Anterior cingulate cortex (tissue), 58 donors: Measurements from ENCODE around the gene SNX27.
A peak's percentile ranks its signal among the peaks of the same experiment; 100 is the strongest.
"Not testable (repeated sequence)": the region's sequence is repeated elsewhere in the genome, so short reads cannot be mapped to it uniquely, and the experiment has no call there.

Source experiments
- DNase-seq, 58 donors: peaks; one replicate each; lab custom pipeline; 2025; lab: John Stamatoyannopoulos, UW

SNX27 gene

DNA sequence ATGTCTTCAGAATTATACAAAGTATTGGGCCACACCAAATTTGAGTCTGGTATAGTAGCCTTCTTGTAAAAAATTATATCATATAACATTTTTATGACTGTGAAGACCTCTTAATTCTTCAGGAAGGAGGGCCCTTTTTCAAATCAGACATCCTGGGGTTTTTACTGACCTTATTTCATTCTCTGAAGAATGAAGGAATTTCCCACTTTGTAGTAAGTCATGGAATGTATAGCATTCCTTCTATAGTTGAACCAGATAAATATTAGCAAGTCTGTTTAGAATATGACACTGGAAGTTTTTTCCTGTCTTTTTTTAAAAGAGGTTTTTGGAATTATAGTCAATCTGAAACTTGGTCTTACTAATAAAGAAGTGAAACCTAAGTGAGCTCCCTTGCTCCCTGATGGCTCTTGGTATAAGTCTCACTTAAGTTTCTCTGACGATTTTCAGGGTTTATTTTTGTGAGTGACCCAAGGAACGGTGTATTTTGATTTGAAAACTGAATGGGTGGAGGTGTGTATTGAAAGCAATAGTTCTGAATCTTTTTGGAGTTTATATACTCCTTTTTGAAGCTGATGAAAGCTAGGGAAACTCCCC is 23.7 kb downstream of the SNX27 start:
- no peak for DNase-seq

DNA sequence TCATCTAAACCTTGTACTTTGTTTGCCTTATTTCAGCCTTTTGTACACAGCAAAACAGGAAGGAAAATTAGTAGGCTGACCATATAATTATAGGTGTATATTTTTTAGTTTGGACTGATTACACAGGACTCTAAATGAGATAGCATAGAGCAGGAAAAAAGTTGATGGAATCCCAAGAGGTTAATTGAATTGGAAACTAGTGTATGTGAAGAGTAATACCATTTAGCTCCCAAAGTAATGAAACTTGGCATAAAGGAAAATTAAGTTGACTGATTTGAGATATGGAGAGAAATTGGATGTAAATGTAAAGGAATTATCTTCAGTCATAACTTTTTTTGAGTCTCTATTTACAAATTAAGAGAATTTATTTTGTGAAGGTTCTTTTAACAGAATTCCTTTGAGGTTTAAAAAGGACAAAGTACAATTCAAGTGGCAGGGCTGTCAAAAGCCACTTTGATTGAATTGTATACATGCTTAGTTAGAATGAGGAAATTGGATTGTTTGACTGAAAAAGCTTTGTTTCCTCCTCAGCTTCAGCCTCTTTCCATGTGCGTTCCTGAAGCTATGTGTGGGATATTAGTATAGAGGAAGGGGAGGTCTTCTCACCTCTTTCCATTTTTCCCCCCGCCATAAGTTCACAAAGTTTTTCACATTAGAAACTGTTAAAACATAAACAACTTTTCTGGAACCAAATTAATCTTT is 26.4 kb downstream of the SNX27 start:
- DNase-seq: no peak

DNA sequence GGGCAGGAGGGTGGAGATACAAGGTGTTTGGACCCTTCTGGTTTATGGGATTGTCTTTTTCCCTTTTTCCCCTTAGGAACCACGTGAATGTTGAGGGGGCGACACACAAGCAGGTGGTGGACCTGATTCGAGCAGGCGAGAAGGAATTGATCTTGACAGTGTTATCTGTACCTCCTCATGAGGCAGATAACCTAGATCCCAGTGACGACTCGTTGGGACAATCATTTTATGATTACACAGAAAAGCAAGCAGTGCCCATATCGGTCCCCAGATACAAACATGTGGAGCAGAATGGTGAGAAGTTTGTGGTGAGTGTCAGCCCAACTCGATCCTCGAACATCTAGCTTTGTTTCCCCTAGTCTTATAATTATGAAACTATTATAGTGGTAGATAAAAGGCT is 27.0 kb downstream of the SNX27 start:
- DNase-seq: no peak

DNA sequence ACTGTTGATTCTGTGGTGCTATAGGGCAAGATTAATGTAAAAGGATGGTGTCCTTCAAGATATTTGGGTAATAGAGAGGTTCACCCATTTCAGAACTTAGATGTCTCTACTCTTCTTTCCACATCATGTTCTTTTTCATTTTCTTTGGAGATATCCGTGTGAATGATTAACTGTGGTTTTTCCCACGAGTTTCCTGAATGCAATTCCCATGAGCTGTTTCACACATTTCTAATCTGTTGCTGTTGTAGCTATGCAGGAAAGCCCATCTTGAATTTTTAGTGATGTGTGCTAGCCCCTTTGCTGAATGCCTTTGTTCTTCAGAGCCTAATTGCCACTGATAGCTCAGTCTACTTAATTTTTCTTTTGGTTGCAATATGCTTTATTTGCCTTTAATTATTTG is 27.6 kb downstream of the SNX27 start:
- DNase-seq: no peak

DNA sequence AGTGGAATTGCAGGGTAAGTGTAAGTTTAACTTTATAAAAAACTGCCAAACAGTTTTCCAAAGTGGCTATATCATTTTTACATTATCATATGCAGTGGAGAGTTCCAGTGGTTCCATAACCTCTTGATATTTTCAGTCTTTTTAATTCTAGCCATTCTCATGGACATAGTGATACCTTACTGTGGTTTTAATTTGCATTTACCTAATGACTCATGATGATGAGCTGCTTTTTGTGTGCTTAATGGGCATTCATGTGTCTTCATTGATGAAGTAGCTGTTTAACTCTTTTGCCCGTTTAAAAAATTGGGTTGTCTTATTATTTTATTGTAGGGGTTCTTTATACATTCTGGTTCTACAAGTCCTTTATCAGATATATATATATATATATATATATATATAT is 29.4 kb downstream of the SNX27 start:
- no peak for DNase-seq

DNA sequence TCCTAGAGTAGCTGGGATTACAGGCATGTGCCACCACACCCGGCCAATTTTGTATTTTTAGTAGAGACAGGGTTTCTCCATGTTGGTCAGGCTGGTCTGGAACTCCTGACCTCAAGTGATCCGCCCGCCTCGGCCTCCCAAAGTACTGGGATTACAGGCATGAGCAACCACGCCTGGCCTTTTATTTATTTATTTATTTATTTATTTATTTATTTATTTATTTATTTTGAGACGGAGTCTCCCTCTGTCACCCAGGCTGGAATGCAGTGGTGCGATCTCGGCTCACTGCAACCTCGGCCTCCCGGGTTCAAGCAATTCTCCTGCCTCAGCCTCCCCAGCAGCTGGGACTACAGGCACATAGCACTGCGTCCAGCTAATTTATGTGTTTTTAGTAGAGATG is 31.2 kb downstream of the SNX27 start:
- DNase-seq: not testable (repeated sequence)

DNA sequence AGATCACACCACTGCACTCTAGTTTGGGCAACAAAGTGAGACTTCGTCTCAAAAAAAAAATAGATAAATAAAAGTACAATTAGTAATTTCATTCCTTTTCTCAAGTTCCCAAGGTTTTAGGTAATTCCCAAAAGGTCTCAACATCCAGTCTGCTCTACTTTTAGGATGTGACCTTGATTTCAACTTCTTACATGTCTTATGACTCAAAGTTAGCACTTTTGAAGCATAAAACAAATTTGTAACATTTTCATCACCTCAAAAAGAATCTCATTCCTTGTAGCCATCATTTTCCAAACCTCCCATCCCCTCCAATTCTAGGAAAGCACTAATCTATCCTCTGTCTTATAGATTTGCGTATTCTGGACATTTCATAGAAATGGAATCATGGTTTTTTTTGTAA is 32.2 kb downstream of the SNX27 start:
- DNase-seq: no peak

DNA sequence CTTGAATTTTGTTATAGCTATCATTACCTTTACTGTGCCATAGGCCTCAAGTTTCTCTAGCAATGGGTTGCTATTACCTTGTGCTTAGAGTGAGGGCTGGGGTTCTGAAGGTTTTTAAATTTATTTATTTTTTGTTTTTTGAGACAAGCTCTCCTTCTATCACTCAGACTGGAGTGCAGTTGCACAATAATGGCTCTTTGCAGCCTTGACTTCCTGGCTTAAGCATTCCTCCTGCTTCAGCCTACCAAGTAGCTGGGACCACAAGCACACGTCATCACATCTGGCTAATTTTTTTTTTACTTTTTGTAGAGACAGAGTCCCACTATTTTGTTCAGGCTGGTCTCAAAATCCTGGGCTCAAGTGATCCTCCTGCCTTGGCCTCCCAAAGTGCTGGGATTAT is 41.5 kb downstream of the SNX27 start:
- DNase-seq: no peak

DNA sequence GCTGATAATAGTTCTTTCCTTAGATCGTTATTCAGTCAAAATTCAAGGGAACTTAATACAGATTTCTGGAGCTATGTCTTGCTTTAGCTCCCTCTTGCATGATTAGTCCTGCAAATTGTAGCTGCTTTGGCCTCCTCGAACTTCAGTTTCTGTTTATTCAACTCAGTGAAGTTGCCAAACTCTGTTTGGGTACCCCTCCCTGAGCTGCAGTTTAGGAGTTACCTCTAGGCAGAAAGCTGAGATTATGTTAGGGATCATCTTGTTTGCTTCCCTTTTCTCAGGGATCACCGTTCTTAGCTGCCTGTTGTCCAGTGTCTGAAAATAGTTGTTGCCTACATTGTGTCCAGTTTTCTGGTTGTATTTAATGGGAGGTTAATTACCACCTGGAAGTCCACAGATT is 43.5 kb downstream of the SNX27 start:
- no peak for DNase-seq

DNA sequence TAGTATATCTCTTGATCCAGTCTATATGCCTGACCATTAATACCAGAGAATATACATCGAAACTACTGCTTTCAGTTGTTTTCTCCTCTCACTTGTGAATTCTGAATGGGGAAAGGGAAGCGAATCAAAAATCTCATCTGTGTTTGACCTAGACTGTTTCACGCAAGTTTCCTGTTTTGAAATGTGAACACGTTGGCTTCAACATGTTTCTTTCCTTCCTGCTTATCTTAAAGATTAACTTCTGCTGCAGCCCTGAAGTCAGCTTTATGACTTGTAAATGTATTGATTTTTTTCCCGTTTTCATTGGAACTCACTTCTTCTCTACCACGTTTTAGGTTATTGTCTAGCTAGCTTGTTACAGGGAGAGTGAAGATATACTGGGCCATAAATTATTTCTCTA is 49.9 kb downstream of the SNX27 start:
- peak in 1 of 58 donors; percentile 2 for DNase-seq

DNA sequence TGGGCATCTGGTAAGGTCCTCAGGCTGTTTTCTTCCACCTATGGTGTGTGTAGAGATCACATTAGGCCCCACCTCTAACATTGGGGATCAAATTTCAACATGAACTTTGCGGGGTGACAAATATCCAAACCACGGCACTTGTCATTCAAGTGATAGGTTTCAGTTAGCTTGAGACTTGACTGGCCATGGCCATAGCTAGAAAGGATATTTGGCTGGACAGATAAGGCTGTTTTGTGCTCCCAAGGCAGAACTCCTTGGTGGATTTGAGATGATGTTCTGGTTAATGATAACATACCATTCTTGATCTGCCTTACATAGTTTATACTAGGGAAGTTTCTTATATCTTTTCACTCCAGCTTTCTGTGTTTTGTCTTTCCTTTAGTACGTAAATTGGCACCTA is 56.2 kb downstream of the SNX27 start:
- DNase-seq: no peak

DNA sequence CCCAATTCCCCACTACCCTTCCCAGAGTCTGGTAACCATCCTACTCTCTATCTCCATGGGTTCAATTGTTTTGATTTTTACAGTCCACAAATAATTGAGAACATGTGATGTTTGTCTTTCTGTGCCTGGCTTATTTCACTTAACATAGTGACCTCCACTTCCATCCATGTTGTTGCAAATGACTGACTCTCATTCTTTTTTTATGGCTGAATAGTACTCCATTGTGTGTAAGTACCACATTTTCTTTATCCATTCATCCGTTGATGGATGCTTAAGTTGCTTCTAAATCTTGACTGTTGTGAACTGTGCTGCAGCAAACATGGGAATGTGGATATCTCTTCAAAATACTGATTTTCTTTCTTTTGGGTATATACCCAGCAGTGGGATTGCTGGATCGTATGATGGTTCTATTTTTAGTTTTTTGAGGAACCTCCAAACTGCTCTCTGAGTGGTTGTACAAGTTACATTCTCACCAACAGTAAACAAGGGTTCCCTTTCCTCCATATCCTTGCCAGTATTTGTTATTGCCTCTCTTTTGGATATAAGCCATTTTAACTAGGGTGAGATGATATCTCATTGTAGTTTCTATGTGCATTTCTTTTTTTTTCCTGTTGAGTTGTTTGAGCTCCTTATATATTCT is 58.3 kb downstream of the SNX27 start:
- DNase-seq: not testable (repeated sequence)

DNA sequence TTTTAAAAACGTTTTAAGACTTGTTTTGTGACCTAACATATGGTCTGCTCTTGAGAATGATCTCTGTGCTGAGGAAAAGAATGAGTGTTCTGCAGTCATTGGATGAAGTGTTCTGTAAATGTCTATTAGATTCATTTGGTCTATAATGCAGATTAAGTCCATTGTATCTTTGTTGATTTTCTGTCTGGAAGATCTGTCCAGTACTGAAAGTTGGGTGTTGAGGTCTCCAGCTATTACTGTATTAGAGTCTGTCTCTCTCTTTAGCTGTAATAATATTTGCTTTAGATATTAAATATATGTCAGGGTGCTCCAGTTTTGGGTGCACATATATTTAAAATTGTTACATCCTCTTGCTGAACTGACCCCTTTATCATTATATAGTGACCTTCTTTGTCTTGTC is 61.6 kb downstream of the SNX27 start:
- no peak for DNase-seq

DNA sequence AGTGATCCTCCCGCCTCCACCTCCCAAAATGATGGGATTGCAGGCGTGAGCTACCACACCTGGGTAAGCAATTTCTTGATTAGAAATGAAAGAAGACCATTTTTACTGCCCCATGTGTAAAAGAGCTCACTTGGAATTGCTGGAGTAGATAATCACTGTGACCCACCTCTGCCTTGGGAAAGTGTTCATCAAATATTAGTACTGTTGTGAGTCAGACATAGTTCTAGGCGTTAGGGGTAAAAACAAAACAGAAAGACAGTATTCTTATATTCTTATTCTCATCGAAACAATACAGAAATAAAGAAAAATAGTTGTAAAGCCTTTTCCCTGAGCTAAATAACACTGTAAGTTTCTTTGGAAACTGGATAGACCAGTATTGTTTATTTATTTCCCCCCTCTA is 68.5 kb downstream of the SNX27 start:
- no peak for DNase-seq

DNA sequence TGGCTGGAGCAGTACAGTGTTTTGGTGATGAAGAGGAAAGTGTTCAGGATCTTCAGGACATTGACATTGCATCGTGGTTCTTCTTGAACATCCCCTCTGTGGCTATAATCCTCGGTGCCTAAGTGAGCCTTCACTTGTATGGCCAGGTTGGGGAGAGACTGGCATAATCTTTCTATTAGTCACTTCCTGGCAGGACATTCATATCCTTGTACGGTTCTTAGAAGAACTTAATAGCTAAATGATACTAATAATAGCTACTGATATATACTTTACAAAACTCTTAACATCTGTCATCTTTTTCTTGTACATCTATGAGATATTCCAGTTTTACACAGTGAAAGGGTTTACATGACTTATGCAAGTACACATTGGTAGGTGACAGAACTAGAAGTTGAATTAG is 69.0 kb downstream of the SNX27 start:
- no peak for DNase-seq

DNA sequence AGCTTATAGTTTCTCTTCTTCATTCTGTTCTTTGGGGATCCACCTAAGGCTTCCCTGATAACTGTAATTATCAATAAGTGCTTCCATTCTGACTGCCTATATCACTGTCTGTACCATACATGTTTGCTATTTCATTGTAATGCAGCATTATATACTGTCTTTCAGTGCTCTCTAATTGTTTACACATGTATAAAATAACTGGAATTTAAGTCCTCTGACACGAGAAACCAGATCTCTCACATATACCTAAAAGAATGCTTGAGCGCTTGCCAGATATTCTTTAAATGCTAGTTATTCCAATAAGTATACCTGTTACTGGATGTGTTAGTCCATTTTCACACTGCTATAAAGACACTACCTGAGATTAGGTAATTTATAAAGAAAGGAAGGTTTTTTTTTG is 70.1 kb downstream of the SNX27 start:
- no peak for DNase-seq

DNA sequence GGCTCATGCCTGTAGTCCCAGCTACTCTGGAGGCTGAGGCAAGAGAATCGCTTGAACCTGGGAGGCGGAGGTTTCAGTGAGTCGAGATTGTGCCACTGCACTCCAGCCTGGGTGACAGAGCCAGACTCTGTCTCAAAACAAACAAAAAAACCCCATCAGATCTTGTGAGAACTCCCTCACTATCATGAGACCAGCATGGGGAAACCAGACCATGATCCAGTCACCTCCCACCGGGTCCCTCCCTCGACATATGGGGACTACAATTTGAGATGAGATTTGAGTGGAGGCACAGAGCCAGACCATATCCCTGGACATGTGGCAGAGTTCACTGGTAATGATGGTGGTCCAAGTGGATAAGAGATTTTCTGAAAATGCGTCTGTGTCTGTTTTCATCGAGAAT is 71.1 kb downstream of the SNX27 start:
- not testable (repeated sequence) for DNase-seq

DNA sequence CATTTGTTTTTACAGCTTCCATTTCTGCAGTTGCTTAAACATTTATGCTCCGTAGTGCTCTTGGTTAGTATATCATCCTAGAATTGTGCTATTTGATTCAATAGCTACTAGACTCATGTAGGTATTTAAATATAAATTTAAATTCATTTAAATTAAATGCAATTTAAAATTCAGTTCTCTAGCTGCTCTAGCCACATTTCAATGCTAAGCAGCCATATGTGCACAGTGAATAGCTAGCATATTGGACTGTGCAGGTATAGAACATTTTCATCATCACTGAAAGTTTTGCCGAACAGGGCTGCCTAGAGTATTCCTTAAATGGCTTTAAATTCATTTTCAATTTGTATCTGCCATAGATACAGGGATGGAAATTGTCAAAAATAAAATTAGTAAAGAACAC is 72.3 kb downstream of the SNX27 start:
- DNase-seq: no peak

DNA sequence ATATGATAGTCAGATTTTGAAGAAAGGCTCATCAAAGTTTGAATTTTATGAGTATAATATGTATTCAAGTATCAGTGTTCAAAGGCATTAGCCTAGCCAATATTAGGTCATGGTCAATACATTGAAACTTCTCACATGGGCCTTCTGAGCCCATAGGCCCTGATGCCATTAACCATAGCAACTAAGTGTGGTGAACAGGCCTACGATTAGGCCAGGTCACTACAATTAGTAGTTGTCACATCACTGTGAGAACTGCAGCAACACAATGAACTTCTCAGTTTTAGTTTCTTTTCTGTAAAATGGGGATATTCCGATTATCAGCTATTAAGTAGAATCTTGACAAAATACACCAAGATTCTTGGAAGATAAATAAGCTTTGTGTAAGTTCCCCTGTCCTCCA is 74.7 kb downstream of the SNX27 start:
- no peak for DNase-seq

DNA sequence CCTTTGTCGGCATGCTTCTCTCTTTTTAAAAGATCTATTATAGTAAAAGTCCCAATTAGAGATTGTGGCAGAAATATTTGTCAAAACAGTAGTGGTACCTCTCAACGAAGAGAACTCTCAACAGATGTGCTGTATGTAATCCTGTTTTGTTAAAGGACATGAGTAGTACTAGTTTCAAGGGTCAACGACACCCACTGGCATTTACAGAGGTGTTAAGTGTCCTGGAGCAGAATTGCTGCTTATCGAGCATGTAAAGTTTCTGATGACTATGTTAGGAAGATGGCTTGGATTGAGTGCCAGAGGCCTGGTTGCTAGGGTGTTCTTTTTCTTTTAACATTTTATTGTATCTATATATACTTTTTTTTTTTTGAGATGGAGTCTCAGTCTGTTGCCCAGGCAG is 77.6 kb downstream of the SNX27 start:
- DNase-seq: no peak

DNA sequence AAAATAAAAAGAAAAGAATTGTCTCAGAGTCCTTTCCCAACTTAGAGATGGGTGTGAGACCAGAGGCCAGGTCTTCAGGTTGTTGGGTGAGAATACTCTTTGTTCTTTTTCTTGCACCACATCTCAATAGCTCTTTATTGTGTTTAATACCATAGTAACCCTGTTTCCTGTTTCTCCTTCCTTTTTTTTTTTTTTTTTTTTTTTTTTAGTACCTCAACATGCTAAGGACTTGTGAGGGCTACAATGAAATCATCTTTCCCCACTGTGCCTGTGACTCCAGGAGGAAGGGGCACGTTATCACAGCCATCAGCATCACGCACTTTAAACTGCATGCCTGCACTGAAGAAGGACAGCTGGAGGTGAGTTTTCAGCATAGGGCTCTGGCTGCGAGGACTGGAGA is 80.4 kb downstream of the SNX27 start:
- no peak for DNase-seq

DNA sequence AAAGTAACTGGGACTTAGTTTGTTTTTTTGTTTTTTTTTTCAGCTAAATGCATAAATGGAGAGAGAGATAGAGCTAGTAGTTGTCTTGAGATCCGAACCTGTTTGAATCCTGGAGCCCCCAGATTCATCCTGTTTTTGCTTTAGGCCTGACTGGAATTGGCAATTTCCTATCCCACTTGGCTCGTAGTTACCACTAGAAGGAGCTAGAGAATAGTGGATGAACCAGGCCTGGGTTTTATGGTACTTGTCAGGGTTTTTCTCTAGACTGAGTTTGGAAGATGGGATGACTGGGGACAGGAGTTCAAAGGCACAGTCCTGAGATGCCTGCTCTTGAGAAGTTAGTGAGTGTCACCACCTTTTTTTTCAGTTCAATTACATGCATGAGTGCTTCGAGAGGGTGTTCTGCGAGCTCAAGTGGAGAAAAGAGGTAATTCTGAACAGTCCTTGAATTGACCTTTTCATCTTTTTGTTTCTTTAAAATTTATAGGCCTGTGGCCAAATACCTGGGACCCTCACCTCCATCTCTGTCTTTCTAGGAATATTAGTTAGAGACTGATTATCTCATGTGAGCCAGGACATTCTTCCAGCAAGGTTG is 81.3 kb downstream of the SNX27 start:
- DNase-seq: peak in 3 of 58 donors; percentile 11 to 52 (median 29)
